C4-2B (cell line): Measurements from ENCODE around the gene PTF1A.

Experiments
- CTCF ChIP-seq: fragments of 450-650 bp; conservative IDR thresholded peaks from 2 replicates; pipeline ENCODE4 v1.5.1; 2017; ENCODE audit warnings: mild to moderate bottlenecking
- ZFX ChIP-seq: fragments of 450-650 bp; IDR thresholded peaks from 2 replicates; pipeline ENCODE4 v1.6.1; 2017

GRCh38 chr10:23192712-23193434 lies 761 bp downstream of the PTF1A start:
- TF ChIP-seq CTCF (no peak), ZFX (no peak)
